RWPE2 (cell line): ENCODE data around the gene ZIC2.

Experiments used
- ATAC-seq: fragments of 200-7000 bp; cut with Tn5 transposase; 3 replicates; pipeline ENCODE4 v1.9.1; 2021; ENCODE audit warnings: low read depth
- DNase-seq: peaks from one replicate; pipeline ENCODE4 v3.0.0-alpha.2; 2020; ENCODE audit warnings: low spot score
- H3K27ac ChIP-seq: fragments of 450-650 bp; 2 replicates; pipeline ENCODE4 v1.5.1; 2017; ENCODE audit warnings: mild to moderate bottlenecking; ENCODE audit not compliant: poor library complexity, severe bottlenecking
- H3K27me3 ChIP-seq: fragments of 250-450 bp; sonication (Bioruptor Pico); 2 replicates; pipeline ENCODE4 v1.5.1; 2021; ENCODE audit warnings: mild to moderate bottlenecking, moderate library complexity; ENCODE audit not compliant: insufficient read depth, poor library complexity, severe bottlenecking
- H3K36me3 ChIP-seq: fragments of 250-450 bp; sonication (Bioruptor Pico); 2 replicates; pipeline ENCODE4 v1.5.1; 2020; ENCODE audit warnings: low read depth, mild to moderate bottlenecking, moderate library complexity
- H3K4me1 ChIP-seq: fragments of 250-450 bp; sonication (Bioruptor Pico); 2 replicates; pipeline ENCODE4 v1.5.1; 2021; ENCODE audit warnings: mild to moderate bottlenecking, moderate library complexity; ENCODE audit not compliant: insufficient read depth, poor library complexity, severe bottlenecking
- H3K4me3 ChIP-seq: fragments of 250-450 bp; sonication (Bioruptor Pico); 2 replicates; pipeline ENCODE4 v1.5.1; 2021; ENCODE audit warnings: mild to moderate bottlenecking, moderate library complexity; ENCODE audit not compliant: severe bottlenecking
- H3K9me3 ChIP-seq: fragments of 250-450 bp; sonication (Bioruptor Pico); 2 replicates; pipeline ENCODE4 v1.5.1; 2021; ENCODE audit warnings: mild to moderate bottlenecking, moderate library complexity; ENCODE audit not compliant: severe bottlenecking
- CTCF ChIP-seq: fragments of 450-650 bp; IDR thresholded peaks from one replicate; pipeline ENCODE4 v1.5.1; 2017; ENCODE audit warnings: mild to moderate bottlenecking, moderate library complexity; ENCODE audit not compliant: poor library complexity, severe bottlenecking

ZIC2 gene

DNA sequence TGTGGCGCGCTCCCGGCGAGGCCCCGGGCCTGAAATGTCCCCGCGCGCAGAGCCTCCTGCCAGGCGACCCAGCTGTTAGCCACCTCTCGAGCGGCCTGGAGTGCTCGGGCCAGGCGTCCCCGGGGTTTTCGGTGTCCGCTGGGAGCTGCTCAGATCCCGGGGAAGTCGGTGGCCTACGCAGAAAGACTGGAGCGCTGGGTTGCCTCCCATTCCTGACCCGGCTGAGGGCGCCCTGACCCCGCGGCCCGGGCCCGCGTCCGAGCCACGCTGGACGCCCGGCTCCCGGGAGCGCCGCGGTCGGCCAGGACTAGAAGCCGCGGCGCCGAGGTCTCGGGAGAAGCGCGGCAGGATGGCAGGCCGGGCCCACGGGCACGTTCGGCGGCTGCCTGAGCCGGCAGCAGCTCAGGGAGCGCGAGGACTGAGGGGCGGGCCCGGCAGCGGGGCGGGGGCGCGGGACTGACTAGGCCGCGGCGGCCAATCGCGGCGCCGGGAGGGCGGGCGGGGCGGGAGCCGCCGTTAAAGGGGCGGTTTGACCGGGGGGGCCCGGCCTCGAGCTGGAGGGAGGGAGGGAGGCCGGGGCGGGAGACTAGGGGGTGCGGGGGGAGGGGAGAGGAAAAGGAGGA lies 1.3 kb upstream of the ZIC2 start:
- ATAC-seq (peak; percentile 68), DNase-seq (no peak)
- Histone ChIP-seq H3K27me3 (peaks cover 88% of the 10 kb centered on the region), H3K27ac (no peak overlapping the region), H3K9me3 (no peaks in the 10 kb centered on the region), H3K36me3 (no peaks in the 10 kb centered on the region), H3K4me3 (peak overlapping the region; percentile 30), H3K4me1 (no peaks in the 10 kb centered on the region)
- TF ChIP-seq CTCF: no peak

DNA sequence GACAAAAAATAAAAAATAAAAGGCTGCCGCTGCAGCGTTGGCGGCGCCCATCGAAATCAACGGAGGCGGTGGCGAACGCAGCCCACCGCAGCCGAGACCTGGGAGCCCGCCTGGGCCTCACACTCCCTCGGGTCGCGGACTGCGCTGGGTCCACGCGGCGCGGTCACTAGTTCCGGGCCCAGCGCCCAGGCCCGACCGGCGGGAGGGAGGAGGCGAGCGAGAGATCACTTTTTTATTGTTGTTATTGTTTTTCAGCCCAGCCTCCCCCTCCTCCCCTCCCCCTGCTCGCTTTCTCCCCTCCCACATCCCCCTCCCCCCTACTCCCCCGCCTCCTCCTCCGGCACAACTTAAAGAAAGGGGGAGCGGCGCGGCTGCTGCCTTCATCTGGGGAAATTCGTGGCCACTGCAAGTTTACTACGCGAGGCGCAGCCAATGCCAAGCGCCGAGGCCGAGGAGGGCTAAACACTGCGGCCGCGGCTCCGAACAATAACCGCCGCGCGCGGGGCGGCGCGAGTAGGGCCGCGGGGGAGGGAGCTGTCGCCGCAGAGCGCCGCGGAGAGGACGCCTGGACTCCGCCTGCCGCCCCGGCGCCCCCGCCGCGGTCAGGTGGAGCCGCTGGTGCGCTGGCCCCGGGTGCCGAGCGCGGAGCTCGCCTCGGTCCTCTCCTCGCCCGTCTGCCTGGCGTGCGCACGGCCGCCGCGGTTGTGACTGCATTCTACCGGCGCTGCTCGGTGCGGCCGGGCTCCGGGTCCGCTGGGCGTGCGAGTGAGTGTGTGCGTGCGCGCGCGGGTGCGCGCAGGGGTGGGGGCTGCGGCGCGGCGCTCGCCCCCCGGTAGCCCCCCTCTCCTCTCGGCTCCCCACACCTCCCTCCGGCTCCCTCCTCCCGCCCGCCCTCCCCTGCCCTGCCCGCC lies 505 bp upstream of the ZIC2 start:
- peaks cover 2% of the 10 kb centered on the region for H3K4me1 ChIP-seq
- H3K9me3 ChIP-seq: no peaks in the 10 kb centered on the region
- H3K36me3 ChIP-seq: no peaks in the 10 kb centered on the region
- no peak overlapping the region for H3K27ac ChIP-seq
- peak overlapping the region; percentile 29 for H3K4me3 ChIP-seq
- H3K27me3 ChIP-seq: peaks cover 86% of the 10 kb centered on the region
- TF ChIP-seq CTCF: no peak
- DNase-seq (no peak), ATAC-seq (peak; percentile 44)

DNA sequence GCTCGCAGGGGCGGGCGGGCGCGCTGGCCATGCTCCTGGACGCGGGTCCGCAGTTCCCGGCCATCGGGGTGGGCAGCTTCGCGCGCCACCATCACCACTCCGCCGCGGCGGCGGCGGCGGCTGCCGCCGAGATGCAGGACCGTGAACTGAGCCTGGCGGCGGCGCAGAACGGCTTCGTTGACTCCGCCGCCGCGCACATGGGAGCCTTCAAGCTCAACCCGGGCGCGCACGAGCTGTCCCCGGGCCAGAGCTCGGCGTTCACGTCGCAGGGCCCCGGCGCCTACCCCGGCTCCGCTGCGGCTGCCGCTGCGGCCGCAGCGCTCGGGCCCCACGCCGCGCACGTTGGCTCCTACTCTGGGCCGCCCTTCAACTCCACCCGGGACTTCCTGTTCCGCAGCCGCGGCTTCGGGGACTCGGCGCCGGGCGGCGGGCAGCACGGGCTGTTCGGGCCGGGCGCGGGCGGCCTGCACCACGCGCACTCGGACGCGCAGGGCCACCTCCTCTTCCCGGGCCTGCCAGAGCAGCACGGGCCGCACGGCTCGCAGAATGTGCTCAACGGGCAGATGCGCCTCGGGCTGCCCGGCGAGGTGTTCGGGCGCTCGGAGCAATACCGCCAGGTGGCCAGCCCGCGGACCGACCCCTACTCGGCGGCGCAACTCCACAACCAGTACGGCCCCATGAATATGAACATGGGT lies 599 bp downstream of the ZIC2 start:
- H3K4me1 ChIP-seq: peaks cover 3% of the 10 kb centered on the region
- TF ChIP-seq CTCF: no peak
- peak; percentile 2; the same call in 1 of the 3 replicates for ATAC-seq
- H3K9me3 ChIP-seq: no peaks in the 10 kb centered on the region
- H3K27ac ChIP-seq: no peak overlapping the region
- H3K36me3 ChIP-seq: no peaks in the 10 kb centered on the region
- DNase-seq: no peak
- H3K4me3 ChIP-seq: peak overlapping the region; percentile 29
- peaks cover 86% of the 10 kb centered on the region for H3K27me3 ChIP-seq

DNA sequence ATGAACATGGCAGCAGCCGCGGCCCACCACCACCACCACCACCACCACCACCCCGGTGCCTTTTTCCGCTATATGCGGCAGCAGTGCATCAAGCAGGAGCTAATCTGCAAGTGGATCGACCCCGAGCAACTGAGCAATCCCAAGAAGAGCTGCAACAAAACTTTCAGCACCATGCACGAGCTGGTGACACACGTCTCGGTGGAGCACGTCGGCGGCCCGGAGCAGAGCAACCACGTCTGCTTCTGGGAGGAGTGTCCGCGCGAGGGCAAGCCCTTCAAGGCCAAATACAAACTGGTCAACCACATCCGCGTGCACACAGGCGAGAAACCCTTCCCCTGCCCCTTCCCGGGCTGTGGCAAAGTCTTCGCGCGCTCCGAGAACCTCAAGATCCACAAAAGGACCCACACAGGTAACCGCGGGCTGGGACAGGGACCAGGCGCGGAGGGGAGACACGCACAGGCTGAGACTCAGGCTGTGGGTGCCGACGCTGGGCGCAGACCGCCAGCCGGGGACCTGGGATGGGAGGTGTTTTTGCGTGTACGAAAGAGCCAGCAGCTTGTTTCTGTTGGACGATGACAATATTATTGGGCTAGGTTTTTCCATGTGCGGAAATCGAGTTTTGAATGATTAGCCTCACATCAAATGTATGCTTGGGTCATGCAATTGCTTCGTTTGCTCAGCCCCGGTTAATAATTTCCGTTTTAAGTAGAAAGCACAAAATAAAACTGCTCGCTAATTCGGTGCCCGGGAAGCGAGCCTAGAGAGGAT lies 1.3 kb downstream of the ZIC2 start:
- Histone ChIP-seq H3K4me3 (no peak overlapping the region), H3K27me3 (peaks cover 86% of the 10 kb centered on the region), H3K4me1 (peaks cover 3% of the 10 kb centered on the region), H3K36me3 (no peaks in the 10 kb centered on the region), H3K27ac (no peak overlapping the region), H3K9me3 (no peaks in the 10 kb centered on the region)
- ATAC-seq: no peak
- DNase-seq: no peak
- TF ChIP-seq CTCF: no peak
